GM18520 (cell line): ENCODE data around the gene ATF6B.
"Not testable (repeated sequence)": the region's sequence is repeated elsewhere in the genome, so short reads cannot be mapped to it uniquely, and the experiment has no call there.

ENCODE experiments used
- ATAC-seq: cut with Tn5 transposase; IDR thresholded peaks from one replicate; pipeline ENCODE4 v1.9.1; 2021; ENCODE audit not compliant: unreplicated experiment

ATF6B gene

GRCh38 chr6:32154514-32155161 lies 26.6 kb upstream of the ATF6B start:
- ATAC-seq: no peak

- ATAC-seq: no peak
Observed at GRCh38 chr6:32153564-32154513, 25.8 kb upstream of the ATF6B start, which contains the start of gene PPT2. PPT2 (plus strand) TSS chr6:32154141; CDS start chr6:32154595, 454 bp downstream.

DNA sequence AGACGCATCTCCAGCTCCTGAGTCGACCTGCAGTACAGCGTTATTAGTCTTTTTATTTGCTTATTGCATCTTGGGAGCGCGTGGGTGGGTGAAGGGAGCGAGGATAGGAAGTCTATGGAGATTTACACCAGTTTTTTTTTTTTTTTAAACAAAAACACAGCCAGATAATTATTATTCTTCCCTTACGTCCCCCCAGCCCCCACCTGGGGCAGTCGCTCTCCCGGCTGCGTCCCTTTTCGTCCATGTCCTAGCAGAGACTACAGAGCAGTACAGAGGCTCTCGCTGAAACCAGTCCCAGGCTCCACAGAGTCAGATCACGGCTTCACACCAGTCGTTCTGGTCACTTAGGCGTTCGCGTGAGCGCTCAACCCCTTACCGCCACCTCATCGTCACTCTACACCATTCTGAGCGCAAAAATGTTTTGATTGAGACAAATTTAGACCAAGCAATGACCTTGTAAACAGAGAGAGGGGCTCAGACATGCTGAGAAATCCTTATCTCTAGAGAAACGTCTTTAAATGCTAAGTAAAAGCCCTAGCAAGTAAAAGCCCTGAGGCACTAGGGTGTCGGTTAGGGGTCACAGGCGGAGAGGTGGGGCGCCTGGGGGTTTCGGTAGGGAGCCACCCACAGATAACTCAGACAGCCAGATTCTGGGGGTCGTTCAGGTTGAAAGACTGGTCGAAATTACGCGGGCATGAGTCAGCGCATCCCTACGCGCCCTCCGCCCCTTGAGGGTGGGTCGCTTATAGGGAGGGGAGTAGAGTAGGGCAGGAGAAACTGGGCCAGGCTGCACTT lies 24.9 kb upstream of the ATF6B start:
- ATAC-seq: no peak

DNA sequence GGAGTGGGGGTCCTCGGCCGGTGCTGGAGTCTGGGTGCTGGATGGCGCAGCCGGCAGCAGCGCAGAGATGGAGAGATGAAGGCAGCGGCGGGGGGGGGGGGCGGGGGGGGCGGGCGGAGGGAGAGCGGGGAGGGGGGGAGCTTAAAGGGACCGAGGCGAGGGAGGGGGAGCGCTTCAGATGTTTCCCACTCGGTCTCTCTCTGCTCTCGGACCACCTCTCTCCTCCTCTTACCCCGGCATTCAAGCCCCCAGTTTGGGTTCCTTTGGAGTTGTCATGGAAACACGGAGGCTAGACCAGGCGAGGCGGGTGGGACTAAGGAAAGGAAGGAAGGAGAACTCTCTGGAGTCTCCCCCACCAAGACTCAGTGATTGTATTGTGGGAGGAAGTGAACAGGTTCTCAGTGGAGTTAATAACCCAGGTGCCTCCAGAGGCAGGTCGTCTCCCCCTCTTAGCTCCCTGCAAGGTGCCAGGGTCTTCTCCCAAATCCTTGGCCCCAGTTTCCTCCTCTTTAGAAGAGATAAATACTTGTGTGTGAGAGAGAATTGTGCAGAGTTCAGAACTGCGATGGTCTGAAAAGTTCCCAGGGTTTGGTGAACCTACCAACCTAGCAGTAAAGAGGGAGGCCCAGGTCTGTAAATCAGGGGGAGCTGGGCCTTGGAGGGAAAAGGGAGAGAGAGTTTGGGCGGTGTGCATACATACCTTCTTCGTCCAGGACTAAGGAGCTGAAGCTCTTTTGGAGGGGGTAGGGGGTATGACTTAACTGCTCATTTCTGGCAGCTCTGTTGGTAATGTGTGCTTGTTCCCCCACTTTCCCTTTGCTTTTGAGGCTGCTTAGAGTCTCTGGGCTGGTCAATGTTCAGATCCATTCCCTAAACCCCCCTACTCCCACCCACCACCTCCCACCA lies 24.1 kb upstream of the ATF6B start, which contains the start of gene PRRT1:
PRRT1 (minus strand) TSS at position 77 of the 906 bp plus-strand sequence. CDS start 112 bp downstream, outside the sequence.
- no peak for ATAC-seq

GRCh38 chr6:32151181-32151862 lies 23.3 kb upstream of the ATF6B start:
- no peak for ATAC-seq

DNA sequence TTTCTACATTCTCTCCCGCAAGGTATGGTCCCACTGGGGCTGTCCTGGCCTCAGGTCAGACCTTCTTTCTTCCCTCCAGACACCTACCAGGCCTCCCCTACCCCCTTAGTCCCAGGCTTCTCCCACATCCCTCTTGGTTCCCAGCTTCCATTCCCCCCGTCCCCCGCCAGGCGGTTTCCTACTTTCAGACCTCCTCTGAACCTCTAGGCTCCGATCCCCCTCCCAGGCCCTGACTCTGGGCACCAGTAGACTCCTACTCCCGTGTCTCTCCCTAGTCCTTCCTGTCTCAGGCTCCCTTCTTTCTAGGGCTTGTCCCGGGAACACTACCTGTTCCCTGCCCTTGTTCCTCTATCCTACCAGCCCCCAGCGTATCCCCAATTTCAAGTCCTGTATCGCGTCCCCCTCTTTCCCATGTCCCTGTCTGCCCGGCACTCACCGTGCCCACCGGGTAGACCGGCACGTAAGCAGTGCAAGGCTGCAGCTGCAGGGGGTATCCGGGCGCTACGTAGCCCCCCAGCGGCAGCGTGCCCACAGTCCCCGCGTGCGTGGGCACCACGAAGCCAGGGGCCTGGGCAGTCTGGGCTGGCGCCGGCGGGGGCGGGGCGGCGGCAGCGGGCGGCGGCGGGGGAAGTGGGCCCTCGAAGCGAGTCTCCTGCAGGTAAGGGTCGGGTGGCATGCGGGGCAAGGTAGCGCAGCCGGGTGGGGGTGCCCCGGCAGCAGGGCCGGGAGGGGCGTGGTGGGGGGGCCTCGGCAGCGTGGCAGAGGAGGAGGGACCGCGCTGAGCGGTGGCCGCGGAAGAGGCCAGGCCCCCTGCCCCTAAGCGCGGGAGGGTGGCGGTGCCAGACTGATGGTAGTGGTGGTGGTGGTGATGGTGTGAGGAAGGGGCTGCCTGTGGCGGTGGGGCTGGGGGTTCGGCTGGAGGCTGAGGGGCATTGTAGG lies 22.2 kb upstream of the ATF6B start:
- no peak for ATAC-seq

GRCh38 chr6:32149092-32149755 lies 21.2 kb upstream of the ATF6B start:
- ATAC-seq: no peak

- no peak for ATAC-seq
Observed at GRCh38 chr6:32148289-32149091, 20.4 kb upstream of the ATF6B start.

DNA sequence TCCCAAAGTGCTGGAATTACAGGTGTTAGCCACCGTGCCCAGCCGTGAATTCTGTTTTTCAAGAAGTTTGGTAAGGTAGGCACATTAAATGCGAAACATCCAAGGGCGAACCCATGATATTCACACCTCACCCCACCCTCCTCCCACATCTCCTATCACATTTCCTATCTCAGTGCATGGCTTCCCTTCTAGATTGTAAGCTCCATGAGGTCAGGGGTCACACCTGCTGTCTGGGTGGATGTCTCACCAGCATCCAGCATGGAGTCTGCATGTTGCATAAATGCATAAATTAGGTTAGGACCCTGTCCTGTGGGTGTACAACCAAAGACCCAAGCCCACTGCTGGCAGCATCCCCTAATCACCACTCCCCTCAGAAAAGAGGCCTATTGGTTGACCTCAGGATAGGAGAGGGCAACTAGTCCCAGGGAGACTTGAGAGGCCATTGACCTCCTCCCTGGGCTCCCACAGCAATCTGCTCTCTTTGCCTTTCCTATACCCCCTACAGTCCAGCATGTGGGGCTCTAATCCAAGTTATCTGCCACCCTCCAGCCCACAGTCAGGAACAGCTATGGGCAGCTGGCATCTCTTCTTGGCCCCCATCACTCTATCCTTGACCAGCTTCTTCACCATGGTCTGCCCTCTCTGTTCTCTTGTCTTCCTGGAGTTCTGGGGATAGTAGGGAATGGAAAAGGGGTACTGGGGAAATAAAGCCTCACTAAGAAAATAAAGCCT lies 19.5 kb upstream of the ATF6B start:
- ATAC-seq: no peak

GRCh38 chr6:32146687-32147086 lies 18.6 kb upstream of the ATF6B start:
- ATAC-seq: no peak

DNA sequence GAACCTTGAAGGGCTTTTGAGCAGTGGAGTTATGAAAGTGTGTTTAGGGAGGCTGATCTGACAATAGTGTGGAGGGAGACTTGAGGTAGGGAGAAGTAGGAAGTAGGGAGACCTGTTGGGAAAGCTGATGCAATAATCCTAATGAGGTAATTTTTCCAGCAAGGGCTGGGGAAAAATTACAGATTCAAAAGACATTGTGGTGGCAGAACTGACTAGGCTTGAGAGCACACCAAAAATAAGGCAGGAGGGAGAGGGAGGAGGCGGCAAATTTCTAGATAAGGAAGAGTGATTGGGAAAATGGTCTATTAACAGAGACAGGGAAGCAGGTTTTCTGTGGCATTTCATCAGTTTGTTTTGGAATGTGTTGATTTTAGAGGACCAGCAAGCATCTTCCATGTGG lies 18.2 kb upstream of the ATF6B start:
- no peak for ATAC-seq

GRCh38 chr6:32144238-32144637 lies 16.2 kb upstream of the ATF6B start:
- not testable (repeated sequence) for ATAC-seq

- no peak for ATAC-seq
Observed at GRCh38 chr6:32140420-32141046, 12.5 kb upstream of the ATF6B start.

DNA sequence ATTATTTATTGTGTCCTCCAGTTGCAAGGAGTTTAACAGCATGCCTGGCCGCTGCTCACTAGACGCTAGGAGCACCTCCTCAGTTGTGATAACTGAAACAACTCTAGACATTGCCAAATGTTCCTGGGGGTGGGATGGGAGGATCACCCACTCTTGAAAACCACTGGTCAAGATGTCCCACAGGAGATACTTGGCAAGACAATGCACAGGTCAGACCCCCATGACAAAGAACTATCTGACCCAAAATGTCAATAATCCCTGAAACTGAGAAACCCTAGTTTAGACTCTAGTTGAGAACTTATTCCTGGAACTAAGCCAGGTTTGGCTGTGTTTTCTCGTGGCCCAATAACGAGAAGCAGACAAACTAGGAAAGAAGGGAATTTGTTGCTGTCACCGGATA lies 11.5 kb upstream of the ATF6B start:
- no peak for ATAC-seq

DNA sequence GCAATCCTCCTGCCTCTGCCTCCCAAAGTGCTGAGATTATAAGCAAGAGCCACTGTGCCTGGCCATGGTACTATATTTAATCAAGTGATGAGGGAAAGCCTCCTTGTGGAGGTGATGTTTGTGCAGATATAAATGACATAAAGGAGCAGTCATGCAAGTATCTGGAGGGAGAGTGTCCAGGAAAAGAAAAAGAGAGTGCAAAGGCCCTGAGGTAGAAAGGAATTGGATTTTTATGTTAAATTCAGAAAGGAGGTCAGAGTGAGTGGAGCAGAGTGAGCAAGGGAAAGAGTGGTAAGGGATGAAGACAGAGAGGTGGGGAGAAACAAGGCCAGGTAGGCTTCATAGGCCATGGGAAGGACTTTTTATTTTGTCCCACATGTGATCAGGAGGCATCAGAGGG lies 9.4 kb upstream of the ATF6B start:
- ATAC-seq: no peak

DNA sequence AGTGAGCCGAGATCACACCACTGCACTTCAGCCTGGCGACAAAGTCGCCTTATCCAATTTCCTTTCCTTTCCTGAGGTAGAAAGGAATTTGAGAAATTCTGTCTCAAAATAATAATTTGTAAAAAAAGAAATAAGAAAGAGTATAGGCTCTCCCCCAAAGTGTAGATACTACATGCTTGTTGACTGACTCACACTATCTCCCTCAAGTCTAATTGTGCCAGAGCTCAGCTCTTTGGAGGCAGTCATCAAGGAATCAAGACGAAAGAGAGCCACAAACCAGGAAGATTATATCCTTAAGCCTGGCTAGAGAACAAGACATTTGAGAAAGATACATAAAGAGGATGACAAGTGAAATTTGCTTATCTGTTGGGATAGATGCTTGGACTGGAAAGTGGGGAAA lies 5.7 kb upstream of the ATF6B start:
- ATAC-seq: no peak
